GM20431 (cell line): ENCODE data around the gene HOOK1.
"Not testable (repeated sequence)": the region's sequence is repeated elsewhere in the genome, so short reads cannot be mapped to it uniquely, and the experiment has no call there.

Experiments used
- in situ Hi-C: fragments of 300-500 bp; cut with MseI, MboI; formaldehyde crosslinking; loops from one replicate; pipeline ENCODE4 v1.15.0; 2020; ENCODE audit warnings: low sequenced_read_pairs; ENCODE audit not compliant: unreplicated experiment

HOOK1 gene

DNA sequence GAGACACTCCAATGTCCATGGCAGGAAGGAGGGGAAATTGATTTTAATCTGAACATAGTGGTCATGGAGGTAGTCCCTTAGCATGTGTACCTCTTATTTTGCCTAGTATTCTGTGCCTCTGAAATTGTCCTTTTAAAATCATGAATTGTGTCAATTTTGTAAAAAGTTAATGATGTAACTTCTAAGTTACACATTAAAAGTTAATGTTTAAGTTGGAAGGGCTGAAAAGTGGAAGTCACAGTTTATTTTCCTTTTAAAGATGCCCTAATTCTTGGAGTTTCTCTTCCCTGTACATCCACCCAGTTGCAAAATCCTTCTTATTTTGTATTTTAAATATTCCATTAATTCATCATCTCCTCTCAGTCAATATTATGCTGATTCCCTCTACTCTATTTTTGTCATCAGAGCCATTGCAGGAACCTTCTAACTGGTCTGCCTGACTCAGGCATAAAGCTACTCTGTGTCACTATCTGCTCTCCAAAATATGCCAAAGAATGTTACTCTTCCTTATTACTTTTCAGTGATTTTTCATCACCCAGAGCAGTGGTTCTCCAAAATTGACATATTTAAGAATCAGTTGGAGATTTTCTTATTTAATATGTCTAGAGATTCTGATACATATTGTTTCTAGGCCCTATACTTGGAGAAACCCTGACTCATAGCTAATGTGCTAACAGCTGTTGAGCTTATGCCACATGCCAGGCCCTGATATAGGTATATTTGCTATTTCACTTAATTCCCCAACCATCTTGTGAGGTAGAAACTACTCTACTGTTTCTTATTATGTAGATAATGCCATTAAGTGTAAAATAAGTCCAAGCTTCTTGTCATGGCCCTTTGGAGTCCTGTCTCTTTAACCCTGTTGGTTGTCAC is 5.1 kb downstream of the HOOK1 start:
- in situ Hi-C loops, result no loop called here

DNA sequence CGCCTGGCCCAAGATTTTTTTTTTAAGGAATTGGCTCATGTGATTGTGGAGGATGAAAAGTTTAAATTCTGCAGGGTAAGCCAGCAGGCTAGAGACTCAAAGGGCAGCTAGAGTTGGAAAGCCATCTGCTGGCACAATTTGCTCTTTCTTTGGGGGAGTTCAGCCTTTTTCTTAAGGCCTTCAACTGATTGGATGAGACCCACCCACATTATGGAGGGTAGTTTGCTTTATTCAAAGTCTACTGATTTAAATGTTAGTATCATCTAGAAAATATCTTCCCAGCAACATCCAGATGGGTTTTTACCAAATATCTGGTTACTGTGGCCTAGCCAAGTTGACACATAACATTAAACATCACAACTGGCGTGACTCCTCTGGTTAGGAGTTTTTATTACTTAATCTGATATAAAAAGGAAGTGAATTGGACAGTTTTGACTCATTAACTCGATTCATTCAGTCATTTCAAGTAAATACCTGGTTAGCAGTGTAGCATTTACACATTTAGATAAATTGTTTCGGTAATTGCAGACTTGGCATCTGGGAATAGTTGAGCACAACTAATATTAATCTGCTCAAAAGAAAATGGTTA is 12.4 kb downstream of the HOOK1 start:
- in situ Hi-C loops, result no loop called here

DNA sequence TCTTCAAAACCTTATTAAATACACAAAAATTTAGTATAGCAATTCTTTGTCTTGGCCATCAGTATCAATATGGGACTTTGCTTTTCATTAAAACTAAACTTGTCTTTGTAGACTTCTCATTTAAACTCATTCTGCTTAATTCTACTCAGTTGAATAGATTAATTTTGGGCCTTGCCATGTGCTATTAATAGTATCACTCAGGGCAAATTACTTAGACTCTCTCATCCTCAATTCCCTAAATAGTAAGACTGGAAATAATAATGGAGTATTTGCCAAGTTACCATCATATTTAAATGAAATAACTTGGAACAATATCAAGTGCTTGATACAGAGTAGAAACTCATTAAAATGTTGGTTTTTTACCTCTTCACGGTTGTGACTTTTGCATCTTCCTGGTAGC is 13.4 kb downstream of the HOOK1 start:
- in situ Hi-C loops, result no loop called here

DNA sequence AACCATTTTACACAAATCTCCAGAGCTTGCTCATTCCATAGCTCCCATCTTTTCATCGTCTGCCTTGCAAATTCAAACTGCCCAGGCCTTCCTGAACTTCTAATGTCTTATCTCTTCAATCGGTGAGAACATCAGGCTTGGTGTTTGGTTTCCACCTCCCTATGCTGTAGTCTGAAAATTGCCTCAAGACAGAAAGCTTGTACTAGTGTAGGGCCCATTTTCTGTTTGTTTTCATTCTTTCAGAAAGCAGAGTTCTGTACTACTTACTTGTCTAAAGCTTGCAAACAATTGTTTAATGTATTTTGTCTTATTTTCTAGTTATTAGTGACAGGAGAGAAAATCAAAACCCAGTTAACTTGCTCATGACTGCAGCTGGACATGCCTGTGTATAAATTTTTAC is 16.8 kb downstream of the HOOK1 start:
- in situ Hi-C loops, result no loop called here

DNA sequence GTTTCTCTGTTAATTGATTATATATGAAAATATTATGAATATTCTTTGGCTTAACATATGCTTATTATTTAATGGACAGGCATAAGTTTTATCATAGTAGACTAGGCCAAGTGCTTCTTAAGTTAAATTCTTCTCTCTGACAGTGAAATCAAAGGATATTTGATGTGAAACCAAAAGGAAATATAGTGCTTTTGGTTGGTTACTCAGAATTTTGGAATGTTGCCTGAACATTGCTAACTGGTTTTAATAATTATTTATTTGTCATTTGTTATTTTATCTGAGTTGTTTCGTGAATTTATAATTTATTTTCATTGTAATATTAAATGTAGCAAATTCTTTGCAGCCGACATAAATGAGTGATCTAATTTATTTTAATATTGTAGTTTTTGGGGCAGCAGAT is 18.3 kb downstream of the HOOK1 start:
- in situ Hi-C loops, result no loop called here

DNA sequence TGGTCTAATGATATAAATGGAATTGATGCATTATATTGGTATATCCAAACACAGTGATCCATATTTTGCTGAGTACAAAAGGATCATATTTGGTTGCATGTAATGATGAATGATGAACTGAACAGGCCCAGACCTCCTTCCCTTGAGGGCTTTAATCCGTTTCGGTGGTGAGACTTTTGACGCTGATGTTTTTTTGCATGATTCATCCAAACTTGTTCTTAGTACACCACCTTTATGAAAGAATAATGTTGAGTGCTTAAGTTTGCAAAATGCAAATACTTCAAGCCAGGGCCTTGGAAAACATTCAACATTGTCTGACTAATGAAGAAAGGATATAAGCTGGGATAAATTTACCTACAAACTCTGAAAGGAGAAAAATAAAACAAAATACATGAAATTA is 19.2 kb downstream of the HOOK1 start:
- in situ Hi-C loops, result no loop called here

DNA sequence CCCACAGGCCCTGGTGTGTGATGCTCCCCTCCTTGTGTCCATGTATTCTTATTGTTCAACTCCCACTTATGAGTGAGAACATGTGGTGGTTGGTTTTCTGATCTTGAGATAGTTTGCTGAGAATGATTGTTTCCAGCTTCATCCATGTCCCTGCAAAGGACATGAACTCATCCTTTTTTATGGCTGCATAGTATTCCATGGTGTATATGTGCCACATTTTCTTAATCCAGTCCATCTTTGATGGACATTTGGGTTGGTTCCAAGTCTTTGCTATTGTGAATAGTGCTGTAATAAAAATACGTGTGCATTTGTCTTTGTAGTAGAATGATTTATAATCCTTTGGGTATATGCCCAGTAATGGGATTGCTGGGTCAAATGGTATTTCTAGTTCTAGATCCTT is 23.1 kb downstream of the HOOK1 start:
- in situ Hi-C loops, result not testable (repeated sequence)

DNA sequence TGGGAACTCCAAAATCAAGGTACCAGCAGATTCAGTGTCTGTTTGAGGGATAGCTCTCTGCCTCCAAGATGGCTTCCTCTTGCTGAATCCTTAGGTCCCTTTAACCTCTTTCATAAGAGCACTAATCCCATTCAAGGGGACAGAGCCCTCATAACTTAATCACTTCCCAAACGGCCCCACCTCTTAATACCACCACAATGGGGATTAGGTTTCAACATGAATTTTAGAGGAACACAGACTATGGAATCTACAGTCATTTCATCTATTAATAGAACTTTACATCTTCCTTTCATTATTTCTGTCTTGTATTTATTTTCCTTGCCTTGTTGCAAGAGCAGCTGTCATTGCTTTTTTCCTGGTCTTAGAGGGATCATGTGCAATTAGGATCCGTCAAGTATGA is 30.3 kb downstream of the HOOK1 start:
- in situ Hi-C loops, result no loop called here

DNA sequence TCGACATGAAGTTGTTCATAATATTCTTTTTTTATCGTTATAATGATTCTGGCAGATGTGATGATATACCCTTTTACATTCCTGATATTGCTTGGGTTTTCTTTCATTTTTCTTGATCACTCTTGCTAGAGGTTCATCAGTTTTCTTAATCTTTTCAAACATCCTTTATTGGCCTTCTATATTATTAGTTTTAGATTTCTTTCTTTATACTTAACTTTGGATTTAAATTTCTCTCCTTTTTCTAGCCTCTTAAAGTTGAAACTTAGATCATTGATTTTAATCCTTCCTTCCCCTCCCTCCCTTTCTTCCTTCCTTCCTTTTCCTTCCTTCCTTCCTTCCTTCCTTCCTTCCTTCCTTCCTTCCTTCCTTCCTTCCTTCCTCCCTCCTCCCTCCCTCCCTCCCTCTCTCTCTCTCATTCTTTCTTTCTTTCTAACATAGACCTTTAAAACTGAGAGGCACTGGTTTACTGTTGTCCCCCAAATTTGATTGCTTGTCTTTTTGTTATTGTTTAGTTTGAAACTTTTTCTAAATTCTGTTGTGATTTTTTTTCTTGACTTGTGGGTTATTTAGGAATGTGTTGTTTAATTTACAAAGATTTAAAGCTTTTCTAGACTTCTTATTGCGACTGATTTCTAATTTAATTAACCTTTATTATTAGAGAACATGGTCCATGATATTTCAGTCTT is 31.6 kb downstream of the HOOK1 start:
- in situ Hi-C loops, result no loop called here

DNA sequence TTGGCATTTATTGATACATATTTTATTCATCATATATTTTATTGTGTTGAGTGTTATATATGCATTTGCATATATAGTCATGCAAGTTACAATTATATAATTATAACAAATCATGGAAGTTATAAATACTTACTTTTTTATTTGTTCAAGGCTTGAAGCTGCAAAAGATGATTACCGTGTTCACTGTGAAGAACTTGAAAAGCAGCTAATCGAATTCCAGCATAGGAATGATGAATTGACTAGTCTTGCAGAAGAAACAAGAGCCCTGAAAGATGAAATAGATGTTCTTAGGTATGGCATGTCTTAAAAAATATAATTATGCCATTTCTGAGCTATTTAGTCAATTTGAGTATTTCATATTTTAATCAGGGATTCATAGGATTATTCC is 32.1 kb downstream of the HOOK1 start:
- in situ Hi-C loops, result no loop called here

DNA sequence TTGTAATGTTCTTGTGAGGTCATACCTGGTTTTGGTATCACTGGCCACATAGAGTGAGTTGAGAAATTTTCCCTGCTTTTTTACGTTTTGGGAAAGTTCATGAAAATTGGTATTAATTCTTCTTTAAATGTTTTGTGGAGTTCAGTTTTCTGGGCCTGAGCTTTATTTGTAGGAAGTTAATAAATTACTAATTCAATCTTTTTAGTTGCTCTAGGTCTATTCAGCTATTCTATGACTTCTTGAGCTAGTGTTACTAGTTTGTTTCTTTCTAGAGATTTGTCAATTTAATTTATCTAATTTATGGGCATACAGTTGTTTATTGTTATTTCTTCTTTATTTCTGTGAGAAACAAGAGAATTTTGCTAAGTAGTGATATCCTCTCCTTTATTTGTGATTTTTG is 37.4 kb downstream of the HOOK1 start:
- in situ Hi-C loops, result no loop called here

DNA sequence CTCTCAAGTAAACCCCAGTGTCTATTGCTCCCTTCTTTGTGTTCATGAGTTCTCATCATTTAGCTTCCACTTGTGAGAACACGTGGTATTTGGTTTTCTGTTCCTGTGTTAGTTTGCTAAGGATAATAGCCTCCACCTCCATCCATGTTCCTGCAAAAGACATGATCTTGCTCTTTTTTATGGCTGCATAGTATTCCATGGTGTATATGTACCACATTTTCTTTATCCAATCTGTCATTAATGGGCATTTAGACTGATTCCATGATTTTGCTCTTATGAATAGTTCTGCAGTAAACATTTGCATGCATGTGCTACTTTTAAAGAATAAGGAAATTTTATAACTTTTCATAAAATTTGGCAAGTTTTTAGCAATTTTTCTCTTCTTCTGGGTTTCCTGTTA is 40.5 kb downstream of the HOOK1 start:
- in situ Hi-C loops, result not testable (repeated sequence)

DNA sequence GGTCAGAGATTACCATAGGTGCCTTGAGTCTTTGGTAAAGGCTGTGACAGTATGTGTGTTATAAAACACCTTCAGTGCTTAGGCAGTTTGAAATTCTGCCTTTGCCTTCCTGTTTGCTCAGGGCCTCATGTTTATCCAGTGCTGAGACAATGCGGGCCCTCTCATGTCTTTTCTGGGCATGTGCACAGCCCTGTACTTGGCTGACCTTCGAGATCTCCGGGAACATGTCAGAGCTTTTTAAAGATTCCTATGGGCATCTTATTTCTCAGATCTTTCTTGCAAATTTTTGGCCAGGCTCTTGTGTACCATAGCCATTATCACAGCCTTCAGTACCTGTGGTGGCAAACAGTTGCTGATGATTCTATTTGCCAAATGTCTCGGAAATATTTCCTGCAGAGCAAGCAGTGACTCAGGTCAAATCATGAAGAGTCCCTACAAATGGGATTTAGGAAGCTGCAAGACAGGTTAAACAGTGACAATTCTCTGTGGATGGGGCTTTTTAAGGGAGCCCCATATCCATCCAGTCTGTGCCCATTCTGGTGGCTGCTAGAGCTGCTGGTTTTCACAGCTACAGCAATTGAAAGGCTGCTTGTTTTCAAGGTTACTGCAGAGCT is 42.1 kb downstream of the HOOK1 start:
- in situ Hi-C loops, result no loop called here

DNA sequence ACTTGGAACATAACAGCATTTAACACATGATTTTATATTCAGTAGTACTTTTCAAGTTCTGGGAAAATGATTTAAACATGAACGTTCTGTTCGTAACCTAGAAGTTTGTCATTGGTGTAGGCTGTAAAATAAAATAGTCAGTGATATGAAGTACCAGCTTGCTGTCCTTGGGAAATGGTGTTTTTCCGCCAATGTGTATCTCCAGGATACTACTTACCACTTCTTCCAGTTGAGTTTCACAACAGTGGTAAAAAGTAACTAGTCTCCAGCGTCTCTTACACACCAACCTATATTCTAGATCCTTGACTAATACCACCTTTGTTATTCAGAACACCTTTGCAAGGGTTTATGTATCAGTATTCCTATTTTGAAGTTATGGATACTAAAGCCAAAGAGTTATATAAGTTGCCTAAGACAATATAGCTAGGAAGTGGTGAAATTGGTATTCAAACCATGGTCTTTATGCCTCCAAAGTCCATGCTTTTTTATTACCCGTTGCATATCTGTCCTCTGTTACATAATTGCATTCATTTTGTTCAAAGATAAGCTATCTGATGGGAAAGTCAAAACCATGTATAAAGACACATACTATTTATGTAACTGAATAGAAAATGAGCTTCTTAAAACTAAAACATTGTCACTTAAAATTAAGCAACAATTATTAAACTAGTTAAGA is 43.1 kb downstream of the HOOK1 start:
- in situ Hi-C loops, result no loop called here

DNA sequence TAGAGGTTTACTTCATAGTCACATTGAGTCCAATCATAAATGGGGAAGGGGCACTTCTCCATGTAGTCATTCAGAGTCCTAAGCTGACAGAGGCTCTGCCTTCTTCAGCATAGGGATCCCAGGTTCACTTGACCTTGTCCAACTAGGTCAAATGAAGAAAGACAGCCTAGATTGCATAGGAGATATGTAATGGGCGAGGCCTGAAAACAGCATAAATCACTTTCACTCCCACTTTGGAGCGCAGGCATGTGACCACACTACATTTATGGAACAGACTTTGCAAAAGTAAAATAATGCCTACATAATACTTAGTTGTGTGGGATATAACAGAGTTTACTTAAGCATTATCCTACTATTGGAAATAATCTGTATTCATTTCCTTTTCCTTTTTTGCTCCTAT is 51.7 kb downstream of the HOOK1 start:
- in situ Hi-C loops, result no loop called here

DNA sequence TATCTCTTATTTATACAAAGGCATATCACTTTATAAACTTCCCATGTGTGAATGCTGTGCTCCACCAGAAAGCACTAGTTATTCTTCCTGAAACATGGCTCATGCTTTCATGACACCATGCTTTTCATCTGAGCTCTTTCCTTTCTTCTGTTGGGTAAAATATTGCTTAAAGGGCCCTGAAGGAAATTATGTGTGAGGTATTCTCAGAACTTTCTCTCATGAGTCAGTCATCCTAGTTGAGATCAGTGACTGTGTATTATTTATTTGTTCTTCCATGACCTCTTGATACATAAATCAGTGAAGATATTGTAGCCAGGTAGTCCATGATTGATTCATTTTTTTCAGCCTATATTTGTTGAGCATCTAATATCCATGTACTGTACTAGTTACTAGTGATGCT is 57.0 kb downstream of the HOOK1 start:
- in situ Hi-C loops, result no loop called here

DNA sequence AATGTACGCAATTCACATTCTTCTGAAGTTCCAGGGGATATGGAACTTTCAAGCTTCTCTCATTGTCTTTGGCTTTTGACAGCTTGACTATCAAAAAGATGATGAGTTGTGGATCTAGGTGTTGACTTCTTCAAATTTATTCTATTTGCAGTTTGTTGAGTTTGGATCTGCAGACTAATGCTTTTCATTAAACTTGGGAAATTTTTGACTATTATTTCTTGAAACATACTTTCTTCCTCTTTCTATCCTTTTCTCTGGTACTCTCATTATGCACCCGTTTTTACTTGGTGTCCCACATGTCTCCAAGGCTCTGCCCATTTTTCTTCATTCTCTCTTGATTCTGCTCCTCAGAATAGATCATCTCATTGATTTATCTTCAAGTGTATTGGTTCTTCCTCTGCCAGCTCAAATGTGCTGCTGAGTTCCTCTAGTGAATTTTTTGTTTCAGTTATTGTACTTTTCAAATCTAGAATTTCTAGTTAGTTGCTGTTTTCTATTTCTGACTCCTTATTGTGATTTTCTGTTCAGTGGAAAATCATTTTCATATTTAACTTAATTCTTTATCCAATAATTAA is 62.4 kb downstream of the HOOK1 start:
- in situ Hi-C loops, result no loop called here

DNA sequence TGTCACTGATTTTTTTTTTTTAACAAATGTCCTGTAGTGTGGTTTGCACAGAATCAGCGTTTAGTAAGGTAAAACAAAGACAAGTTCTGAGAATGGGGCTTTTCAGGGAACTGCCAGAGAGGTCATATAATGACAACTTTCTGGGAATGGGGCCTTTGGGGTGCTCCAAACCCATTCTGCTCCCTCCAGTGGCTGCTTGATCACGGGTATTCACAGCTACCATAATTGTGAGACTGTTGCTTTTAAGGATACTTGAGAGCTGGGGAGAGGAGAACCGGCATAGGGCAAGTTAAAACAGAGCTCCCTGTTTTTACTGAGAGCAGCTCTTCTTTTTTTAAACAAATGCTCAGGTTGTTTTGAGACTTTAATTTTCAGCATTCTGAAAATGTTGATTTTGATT is 63.6 kb downstream of the HOOK1 start:
- in situ Hi-C loops, result no loop called here

DNA sequence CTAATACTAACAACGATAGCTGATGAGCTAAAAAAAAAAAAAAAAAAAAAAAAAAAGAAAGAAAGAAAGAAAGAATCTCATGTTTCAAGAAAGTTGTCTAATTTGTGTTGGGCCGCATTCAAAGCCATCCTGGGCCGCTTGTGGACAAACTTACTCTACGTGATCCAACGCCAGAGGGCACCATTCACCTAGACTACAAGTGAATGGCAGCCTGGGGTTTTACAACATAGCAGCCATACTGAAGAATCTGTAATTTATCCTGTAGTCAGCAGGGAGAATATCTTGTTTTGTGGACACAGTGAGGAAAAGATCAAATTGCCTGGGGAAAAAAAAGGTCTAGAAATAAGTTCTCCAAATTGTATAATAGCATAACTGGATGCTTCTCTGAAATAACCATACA is 64.8 kb downstream of the HOOK1 start:
- in situ Hi-C loops, result no loop called here

DNA sequence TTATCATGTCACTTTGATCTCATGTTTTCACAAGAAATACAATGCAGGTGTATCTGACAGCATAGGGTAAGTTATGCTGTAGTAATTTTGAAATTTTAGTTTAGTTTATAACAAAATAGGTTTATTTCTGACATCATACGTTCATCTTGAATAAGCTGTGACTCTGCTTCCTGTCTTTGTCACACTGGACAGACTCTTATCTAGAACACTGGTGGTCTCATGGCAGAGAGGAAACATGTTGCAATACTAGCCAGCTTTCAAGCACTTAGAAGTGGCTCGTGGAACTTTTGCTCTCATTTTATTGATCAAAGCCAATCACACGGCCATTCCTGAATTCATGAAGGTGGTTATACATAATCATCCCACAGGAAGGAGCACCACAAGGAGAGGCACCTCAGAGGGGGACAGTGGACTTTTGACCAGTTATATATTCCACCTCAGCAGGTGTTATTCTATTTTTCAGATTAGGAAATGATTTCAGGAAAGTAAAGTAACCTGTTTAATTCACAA is 65.3 kb downstream of the HOOK1 start:
- in situ Hi-C loops, result no loop called here
